Measurements from ENCODE around the gene WWTR1.

WWTR1 gene

DNA sequence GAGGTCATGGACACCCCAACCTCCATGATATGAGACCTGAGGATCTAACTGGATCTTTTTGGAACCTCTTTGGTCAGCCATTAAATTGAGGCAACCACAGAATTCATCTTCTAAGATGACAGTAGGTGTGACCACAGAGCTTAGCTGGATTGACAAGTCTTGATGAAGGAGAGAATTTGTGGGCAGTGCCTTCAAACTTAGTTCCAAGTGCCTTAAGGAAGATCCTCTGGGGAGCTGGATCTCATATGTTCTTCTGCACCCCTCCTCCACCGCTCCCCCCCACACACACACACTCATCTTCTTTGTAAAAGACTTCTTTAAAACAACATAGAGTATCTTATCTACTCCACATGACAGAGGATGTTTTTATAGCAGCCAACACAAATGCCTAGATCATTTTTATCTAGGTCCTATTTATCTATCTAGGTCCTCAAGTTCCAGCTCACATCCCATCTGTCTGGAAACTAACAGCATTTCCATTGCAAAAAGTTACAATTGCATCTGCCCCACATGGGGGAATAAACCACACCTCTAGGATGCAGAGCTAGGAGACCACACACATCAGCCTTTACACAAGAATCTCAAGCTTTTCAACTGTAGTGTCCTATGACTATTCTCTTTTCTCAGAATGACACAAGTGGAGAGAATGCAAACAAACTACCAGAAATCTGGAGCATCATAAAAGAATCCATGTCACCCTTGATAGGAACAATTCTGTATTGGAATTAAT lies 37.4 kb downstream of the WWTR1 start:
- DNase-seq = no peak

DNA sequence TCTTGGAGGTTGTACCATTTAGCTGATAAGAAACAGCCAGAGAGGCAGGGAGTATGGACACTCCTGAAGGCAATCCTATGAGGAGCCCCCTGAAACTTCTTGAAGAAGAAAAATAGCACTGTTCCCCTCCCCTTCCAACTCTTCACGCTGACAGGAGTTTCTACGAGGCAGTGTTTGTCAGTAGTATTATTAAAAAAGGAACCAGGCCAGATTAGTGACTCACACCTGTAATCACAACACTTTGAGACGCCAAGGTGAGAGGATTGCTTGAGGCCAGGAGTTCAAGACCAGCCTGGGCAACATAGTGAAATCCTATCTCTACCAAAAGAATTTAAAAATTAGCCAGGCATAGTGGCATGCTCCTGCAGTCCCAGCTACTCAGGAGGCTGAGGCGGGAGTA lies 38.7 kb downstream of the WWTR1 start:
- no peak for DNase-seq

DNA sequence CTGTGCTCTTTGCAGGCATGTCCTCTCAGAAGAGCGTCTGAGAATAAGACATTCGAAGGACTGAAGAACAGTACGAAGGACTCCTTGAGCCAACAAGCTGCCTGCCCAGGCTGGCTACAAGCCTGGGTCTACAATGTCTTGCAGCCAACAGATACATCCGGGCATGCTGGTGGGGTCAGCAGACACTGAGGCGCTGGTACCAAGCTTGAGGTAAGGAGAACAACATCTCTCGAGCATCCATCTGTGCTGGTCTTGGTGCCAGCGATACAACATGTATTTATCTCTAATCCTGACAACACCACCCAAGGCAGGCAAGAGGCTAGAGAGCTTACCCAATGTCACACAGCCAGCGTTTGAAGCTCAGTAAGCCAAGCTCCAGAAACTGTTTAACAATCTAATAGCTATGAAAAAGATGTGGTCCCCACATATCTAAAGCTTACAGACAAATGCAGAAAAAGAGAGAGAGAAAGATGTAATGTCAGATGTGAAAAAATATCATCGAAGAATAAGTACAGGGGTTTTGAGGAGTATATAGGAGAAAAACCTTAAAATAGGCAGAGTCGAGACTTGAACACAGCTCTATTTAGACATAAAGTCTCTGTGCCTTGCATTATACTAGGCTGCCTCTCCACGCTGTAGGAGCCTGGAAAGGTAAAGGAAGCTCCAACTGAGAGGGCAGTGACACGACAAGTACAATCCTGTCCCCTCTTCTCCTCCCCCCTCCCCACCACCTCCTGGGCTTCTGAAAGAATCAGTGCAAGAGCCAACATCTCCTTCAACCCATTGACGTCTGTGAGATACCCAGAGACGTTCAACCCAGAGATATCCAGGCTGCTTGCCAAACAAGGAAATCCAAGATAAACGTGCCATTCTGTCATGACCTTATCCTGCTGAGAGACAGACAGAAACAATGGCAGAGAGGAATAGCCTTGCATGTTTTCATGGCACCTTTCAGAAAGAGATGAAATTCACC lies 39.4 kb downstream of the WWTR1 start:
- no peak for DNase-seq

DNA sequence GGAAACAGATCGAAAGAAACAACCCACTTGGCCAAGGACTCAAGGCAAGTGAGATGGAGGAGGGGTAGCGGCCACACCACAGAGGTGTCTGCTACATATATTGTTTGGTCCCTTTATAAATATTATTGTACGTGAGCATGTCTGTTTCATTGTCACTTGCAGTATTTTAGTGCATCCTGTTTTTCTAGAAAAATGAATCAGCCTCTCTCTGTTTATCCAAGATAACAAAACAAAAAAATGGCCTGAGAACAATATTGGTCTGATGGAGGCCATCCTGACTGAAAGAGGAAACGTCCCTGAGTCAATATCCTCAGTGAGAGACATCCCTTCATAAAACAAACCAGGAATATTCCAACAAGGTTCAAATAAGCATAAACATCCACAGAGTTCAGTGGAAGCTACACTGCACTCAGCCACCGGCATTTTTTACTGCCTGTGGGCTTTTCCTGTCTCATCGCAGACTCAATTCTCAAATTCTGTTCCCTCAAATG lies 42.0 kb downstream of the WWTR1 start:
- DNase-seq = no peak

DNA sequence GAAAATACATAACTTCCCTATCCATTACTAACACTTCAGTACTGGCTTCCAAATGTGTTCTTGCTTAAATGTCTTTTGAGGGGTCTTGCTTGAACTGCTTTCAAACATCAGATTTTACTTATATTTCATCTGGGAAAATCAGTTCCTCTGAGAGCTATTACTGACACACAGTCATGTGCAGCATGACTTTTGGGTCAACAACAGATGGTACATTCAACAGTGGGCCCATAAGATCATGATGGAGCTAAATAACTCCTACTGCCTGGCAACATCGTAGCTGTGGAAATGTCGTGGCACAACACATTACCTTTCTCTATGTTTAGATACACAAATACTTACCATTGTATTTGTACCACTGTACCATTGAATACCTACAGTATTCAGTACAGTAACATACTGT lies 43.8 kb downstream of the WWTR1 start:
- no peak for DNase-seq

DNA sequence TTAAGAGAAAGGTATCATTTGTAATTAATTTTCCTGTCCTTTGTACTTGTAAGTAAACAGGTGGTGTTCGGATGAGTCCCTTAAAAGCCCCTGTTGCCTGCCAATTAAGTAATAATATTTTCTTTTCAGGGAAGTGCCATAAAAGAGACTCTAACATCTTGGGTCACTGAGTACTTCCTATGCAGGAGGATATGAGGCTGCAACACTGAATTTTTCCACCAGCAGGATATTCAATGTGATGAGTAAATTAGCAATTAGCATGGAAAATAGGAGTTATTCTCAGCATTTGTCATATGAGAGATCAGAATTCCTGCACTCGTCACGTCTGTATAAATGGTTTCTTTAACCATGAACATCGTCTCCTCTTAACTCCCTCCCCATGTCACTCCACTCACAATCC lies 45.4 kb downstream of the WWTR1 start:
- DNase-seq = no peak

DNA sequence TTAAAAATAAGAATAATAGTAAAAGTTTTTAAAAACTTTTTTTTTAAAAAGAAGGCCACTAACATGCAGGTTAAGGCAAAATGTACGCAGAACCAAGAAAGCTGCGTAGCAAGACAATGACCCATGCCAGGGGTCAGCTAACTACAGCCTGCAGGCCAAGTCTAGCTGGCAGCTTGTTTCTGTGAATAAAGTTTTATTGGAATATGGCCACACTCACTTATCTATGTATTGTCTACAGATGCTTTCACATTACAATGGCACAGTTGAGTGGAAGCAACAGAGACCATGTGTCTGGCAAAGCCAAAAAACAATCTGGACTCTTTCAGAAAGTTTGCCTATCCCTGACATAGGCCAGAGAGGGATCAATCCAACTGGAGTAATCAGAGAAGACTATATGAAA lies 46.7 kb downstream of the WWTR1 start:
- no peak for DNase-seq

DNA sequence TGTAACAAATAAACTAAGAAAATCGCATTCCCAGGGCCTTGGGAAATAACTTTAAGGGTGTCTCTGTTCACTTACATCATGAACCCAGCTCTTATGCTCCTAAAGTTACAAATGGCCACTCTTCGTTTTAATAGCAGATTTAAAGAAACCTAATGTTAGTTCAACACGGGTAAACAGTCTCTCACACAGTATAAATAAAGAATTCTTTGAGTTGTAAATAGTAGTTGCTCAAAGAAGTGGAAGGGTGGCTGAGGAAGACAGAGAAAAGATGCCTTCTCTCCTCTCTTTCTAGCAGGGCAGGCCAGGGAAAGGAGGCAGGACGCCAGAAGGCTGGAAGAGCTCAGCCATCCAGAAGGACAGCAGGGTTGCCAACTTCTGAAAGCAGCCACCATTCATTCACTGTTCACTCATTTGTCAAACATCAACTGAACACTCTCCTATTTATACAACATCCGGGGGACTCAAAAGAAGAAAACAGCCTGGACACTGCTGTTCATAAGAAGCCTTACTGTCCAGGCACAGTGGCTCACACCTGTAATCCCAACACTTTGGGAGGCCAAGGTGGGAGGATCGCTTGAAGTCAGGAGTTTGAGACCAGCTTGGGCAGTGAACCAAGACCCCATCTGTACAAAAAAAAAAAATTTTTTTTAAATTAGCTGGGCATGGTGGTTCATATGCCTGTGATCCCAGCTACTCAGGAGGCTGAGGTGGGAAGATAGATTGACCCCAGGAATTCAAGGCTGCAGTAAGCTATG lies 47.3 kb downstream of the WWTR1 start:
- DNase-seq = no peak

DNA sequence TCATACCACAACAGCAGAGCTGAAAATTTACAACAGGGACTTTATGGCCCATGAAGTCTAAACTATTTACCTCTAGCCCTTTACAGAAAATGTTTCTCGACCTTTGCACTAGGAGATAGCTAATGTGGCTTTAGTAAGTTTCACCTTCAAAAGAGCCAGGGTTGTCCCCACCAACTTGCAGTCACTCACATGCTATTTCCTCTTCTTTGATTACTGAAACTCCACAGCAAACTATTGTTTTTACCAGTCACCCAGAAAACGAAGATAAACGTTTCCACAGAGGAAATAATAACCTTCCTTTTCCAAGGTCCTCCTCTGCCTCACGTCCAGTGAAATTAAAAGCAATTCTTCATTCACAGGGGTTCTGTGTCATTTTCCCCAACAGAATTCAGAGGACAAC lies 48.2 kb downstream of the WWTR1 start:
- no peak for DNase-seq

DNA sequence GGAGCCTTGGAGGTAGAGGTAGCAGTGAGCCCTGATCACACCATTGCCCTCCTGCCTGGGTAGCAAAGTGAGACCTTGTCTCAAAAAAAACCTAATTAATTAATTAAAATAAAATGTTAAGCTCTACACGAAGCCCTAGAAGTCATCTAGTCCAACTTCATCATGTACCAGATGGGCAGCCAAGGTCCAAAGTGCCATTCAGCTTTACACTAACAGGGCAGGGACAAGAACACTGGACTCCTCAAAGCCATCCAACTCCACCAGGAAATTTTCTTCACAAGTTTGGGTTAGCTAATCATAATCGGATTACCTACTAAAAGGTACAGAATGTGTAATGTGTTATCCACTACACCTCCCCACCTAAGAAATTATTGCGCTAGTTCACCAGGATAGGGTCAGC lies 48.8 kb downstream of the WWTR1 start:
- no peak for DNase-seq

DNA sequence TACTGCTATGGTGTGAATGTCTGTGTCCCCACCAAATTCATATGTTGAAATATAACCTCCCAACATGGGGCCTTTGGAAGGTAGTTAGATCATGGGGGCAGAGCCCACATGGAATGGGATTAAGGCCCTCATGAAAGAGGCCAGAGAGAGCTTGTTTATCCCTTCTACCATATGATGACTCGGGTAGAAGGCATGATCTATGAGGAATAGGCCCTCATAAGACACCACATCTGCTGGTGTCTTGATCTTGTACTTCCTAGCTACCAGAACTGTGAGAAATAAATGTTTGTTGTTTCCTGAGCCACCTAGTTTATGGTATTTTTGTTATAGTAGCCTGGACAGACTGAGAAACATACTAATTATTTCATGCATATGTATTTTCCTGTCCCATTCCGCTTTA lies 51.9 kb downstream of the WWTR1 start:
- DNase-seq = no peak

DNA sequence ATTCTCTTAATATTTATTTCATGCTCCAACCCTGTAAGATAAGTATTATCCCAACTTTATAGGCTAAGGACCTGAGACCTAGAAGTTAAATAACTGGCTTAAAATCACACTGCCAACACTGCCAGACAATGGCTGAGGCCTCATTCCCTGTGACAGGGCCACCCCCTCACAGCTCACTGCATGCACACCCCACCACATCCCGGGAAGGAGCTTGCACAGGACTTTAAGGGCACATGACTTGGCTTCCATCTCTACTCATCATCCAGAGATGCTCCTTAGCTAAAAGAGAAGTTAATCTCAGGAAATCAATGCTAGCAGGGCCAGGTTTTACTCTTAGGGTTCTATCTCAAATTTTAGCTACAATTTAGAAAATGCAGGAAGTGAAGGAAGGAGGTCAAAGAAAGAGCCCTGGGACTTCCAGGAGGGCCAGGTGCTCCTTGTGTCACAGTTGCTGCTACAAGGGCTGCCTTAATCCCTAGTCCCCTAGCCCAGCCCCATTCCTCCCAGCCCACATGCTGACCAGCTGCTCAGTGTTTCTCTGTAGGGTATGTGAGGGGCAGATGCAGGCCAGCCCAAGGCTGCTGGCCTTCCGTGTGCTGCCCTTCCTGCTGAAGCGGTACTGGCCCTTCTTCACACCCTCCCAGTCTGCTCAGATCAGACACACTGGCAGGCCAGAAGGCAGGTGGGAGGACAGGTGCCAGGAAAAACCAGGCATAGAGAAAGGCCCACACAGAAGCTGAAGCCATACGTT lies 53.5 kb downstream of the WWTR1 start:
- DNase-seq = no peak

DNA sequence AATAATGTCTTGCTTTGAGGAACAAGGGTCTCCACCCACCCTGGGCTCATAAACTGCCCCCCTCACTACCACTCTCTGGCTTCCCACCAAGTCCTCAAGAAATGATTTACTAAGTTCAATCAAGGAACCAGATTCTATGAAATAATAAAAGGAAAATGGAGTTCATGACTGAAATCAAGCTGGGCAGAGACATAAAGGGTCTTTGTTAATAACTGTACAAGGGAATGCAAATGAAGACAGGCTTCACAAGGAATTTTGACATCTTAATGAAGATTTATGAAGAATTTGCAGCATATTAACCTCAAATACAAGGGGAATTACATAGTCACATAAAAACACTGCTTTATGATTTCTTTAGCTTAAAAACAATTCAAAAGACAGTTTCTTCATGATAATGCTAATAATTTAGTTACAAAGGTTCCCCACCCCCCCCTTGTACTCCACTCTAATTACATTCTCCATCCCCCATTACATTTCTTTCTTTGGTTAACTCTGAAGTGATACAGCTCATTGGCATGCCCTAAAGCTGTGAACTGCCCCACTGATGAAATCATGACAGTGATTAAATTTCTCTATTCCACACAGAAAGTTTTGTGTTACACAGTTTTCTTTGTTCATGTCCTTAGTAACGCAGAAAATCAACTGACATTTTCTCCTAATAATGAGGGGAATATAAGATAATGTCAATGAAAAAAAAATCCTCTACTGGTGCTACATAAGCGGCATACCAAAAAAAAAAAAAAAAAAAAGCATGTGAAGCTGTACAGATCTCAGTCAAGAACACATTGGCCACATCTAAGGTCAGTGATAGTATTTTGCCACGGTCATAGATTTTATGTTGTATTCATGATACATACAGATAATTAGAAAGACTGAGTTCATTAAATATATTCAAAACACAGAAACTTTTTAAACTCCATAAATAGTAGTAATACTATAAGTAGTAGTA lies 54.4 kb downstream of the WWTR1 start:
- DNase-seq = no peak

DNA sequence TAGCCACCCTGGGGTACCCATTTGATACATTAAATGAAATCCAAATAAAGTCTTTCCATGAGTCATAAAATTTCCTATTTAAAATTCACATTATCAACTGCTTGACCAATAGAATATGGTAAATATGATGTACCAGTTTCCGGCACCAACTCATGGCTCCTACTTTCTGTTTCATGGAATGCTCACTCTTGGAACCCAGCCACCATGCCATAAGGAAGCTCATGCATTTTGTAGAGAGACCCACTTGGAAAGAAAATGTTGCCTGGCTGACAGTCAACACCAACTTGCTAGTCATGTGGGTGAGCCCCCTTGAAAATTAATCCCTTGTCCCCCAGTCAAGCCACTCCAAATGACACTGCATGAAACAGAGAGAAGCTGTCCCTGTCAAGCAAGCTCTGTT lies 57.2 kb downstream of the WWTR1 start:
- no peak for DNase-seq

DNA sequence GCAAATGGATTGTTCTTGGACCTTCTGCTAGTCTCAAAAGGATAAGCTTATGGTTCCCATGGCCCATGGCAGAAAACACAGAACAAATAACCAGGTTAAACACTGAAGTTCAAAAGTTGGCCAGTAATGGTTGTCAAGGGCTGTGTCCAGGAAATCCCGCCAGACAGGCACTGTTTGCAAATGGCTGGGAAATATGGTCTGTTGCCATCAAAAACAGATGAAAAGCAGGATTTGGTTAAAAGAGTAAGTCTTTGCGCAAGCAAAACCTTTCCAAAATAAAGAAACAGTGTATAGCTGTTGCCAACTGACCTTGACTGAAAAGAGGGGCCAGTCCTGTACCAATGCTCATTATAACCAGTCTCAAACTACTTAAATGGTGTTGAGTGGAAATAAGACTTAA lies 58.6 kb downstream of the WWTR1 start:
- DNase-seq = no peak

DNA sequence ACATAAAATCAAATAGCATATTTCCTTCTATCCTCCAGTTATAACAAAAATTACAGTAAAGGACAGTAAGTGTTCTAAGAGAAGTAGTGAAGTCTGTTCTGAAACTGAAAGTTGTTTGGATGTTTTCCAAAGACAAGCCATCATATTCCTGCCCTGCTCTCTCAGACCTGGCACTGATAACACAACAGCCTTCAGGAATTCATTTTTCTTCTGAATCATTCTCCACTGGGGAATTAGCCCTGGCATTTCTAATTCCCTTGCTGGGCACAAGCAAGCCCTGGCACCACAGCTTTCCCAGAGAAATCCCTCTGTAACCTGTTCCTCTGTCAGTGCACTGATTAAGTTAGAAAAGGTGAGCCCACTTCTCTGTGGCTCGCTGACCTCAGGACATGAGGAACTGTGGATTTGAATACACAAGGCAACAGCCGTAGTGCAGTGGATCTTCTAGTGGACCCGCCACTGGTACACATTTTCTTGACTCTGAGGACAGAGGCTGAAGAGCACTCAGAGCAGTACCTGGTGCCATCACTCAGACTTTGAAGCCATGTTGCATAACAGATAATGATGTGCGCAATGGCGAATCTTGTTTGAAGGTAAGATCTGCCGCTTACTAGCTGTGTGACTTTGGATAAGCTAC lies 61.6 kb downstream of the WWTR1 start:
- DNase-seq = no peak

DNA sequence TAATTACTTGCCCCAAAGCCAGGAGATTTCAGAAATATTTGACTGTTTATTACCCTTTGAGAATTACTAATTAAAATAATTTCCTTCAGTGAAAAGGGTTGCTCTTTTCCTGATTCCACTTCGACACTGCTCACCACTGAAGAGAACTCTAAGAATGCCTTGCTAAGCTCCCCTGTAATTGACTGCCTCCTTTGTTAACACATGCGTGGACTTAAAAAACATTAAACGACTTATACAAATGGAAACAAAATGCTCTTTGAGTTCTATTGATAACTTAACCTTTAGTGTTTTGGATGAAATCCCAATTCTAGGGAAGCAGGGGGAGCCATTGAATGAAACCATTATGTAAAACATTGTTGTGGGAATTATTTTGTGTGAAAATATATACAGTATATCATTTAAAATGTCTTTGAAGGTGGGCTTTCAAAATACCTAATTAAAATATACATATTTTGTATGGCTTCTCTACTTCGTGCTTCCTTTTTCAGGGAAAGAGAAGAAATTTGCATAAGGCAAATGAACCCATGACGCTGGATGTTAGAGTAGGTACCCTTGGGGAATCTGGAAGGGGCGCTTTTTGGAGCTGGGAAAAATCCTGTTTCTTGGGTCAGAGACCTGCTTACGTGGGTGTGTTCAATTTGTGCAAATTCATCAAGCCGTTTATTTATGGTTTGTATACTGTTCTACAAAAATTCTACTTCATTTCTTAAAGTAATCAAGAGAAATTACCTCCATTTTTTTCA lies 64.2 kb downstream of the WWTR1 start:
- DNase-seq = no peak

DNA sequence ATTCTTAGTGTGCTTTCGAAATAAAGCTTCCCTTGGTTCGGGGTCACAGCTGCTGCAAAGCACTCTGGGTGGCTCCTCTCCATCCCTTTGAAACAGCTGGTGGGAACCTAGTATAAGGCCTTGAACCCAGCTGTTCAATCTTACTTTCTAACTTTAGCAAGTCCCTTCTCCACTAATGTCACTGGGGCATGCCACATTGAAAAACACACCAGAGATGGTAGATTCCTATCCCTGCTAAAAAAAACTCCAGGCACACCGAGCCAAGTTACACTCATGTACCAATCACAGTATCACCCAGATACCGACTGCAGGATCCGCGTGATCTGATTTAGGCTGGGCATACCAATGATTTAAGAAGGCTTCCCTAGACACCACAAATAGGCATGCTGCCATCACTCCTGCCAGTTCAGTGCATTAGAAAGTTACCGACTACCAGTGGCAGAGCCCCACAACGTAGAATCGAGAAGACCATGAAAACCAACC lies 65.0 kb downstream of the WWTR1 start:
- no peak for DNase-seq

DNA sequence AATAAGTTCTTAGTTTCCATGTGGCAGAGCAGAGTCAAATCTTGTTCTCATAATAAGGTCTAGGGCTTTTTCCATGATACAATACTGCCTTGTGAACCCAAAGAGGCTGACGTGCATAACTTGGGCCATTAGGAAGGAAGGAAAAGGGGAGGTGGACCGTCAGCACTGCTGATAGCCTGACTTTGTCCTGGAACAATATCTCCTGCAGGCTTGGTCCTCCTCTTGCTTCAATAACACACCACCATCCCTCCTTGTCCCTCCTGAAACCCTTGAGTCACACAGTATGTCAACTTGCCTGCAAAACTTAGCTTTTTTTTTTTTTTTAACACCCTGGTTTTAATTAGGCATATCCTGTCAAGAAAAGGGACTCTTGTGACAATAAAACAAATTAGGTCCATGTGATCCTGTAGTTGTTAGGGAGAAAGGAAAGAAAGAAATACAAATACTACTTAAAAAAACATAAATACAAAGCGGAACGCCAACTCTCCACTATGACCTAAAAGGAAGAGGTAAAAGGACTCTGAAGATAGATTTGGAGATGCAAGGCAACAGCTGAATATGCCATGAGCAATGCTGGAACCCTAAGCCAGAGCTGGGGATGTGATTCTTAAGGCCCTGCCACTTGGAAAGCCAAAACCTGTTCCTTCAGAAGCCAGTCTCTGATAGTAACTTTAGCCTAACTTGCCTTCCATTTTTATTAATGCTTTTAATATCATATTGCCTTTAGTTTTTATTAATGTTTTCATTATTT lies 67.0 kb downstream of the WWTR1 start:
- no peak for DNase-seq

All from MV-4-11 (cell line).